ENCODE results near the gene GALNT18. TPM values are rescaled to one million over a fixed set of nuclear protein-coding genes. Genes with fewer than 3 reads are reported as not detected.

The GALNT18 gene
- total RNA-seq, 1 donor from 2014 or later, result 76.9 TPM

DNA sequence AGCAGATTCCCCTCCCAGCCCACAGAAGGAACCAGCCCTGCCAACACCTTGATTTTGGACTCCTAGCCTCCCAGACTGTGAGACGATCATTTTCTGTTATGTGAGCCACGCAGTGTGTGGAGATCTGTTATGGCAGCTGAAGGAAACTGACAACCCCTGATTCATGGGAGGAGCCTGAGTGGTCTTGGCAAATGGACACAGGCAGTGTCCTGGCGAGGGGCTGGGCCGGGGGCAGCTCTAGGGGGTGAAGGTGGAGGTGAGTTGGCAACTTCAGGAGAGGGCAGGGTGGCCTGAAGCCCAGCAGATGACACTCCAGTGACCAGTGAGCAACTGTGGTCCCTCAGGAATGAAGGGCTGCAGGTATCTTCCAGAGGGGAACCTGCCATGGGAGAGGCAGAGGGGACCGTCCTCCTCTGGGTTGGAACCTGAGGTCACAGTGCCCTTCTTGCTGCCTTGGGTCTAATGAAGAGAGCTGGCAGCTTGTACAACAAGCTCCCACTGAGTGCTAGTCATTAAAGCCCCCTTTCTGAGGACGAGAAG lies 351.5 kb downstream of the GALNT18 start:
- Mint-ChIP-seq H3K36me3 (ENCODE audit: unreplicated experiment) (peaks cover 11% of the 10 kb centered on the region), H3K27ac (ENCODE audit: unreplicated experiment) (no peak overlapping the region), H3K27me3 (ENCODE audit: unreplicated experiment) (peaks cover 4% of the 10 kb centered on the region), H3K9me3 (ENCODE audit: unreplicated experiment) (no peaks in the 10 kb centered on the region), H3K4me3 (ENCODE audit: unreplicated experiment) (no peak overlapping the region), H3K4me1 (ENCODE audit: low read depth, unreplicated experiment) (no peaks in the 10 kb centered on the region)
- TF ChIP-seq, protein P1, sequence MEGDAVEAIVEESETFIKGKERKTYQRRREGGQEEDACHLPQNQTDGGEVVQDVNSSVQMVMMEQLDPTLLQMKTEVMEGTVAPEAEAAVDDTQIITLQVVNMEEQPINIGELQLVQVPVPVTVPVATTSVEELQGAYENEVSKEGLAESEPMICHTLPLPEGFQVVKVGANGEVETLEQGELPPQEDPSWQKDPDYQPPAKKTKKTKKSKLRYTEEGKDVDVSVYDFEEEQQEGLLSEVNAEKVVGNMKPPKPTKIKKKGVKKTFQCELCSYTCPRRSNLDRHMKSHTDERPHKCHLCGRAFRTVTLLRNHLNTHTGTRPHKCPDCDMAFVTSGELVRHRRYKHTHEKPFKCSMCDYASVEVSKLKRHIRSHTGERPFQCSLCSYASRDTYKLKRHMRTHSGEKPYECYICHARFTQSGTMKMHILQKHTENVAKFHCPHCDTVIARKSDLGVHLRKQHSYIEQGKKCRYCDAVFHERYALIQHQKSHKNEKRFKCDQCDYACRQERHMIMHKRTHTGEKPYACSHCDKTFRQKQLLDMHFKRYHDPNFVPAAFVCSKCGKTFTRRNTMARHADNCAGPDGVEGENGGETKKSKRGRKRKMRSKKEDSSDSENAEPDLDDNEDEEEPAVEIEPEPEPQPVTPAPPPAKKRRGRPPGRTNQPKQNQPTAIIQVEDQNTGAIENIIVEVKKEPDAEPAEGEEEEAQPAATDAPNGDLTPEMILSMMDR (IDR thresholded peaks at IDR 0.05; ENCODE audit: partially characterized antibody, unreplicated experiment), result no peak
- no peak for DNase-seq

DNA sequence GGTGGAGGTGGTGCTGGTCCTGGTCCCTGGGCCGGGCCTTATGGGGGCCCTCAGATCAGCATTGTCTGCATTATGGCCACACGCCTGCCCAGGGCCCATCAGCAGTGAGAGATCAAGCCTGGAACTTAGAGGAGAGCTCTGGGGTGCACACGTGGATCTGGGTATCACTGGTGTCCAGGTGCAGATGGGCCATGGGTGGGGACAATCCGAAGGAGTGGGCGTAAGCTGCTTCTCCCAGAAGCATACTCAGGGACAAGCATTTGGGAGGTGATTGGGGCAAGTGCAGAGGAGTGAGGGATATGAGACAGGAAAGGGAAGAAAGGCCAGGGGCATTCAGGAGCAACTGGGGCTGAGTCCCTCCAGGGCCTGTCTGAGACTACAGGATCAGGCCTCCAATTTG lies 353.1 kb downstream of the GALNT18 start:
- Mint-ChIP-seq H3K27me3 (ENCODE audit: unreplicated experiment) (peaks cover 4% of the 10 kb centered on the region), H3K4me3 (ENCODE audit: unreplicated experiment) (no peak overlapping the region), H3K27ac (ENCODE audit: unreplicated experiment) (no peak overlapping the region), H3K36me3 (ENCODE audit: unreplicated experiment) (peaks cover 5% of the 10 kb centered on the region), H3K4me1 (ENCODE audit: low read depth, unreplicated experiment) (no peaks in the 10 kb centered on the region), H3K9me3 (ENCODE audit: unreplicated experiment) (peaks cover 4% of the 10 kb centered on the region)
- no peak for DNase-seq
- TF ChIP-seq, protein P1 (IDR thresholded peaks at IDR 0.05; ENCODE audit: partially characterized antibody, unreplicated experiment), result no peak

DNA sequence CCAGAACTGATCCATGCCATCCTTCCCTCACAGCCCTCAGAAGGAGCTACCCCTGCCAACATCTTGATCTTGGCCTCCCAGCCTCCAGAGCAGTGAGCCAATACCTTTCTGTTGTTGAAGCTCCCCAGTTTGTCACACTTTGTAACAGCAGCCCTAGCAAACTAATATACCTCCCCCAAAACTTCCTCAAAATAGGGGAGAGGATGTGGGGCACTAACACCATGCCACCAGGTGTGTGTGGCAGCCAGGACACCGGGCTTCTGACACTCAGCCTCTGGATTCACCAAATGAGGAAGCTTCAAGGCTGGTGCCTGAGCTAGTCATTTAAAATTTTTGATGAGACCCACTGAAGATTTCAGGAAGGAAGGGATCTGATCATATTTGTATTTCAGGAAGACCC lies 353.7 kb downstream of the GALNT18 start:
- TF ChIP-seq, protein P1 (IDR thresholded peaks at IDR 0.05; ENCODE audit: partially characterized antibody, unreplicated experiment), result no peak
- DNase-seq, result no peak
- Mint-ChIP-seq H3K27me3 (ENCODE audit: unreplicated experiment) (peaks cover 4% of the 10 kb centered on the region), H3K4me1 (ENCODE audit: low read depth, unreplicated experiment) (no peaks in the 10 kb centered on the region), H3K36me3 (ENCODE audit: unreplicated experiment) (peaks cover 5% of the 10 kb centered on the region), H3K27ac (ENCODE audit: unreplicated experiment) (no peak overlapping the region), H3K4me3 (ENCODE audit: unreplicated experiment) (no peak overlapping the region), H3K9me3 (ENCODE audit: unreplicated experiment) (peaks cover 4% of the 10 kb centered on the region)

DNA sequence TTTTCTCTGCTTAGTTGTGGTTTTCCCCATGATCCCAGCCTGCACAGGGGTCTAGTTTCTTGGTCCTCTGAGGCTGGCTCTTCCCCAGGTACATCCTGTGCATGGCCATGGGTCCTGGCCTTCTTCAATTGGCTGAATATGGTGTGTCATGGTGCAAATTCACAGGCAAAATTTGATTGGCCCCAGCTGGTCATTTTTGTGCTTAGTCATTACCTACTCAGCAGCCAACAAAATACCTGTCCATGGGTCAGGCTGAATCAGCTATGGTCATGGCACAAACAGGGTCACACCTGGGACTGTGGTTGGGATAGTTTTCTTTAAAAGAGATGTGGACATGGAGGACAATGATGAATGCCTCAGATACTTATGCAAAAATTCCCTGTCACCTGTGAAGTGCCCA lies 354.5 kb downstream of the GALNT18 start:
- TF ChIP-seq, protein P1 (IDR thresholded peaks at IDR 0.05; ENCODE audit: partially characterized antibody, unreplicated experiment), result no peak
- Mint-ChIP-seq H3K9me3 (ENCODE audit: unreplicated experiment) (peaks cover 4% of the 10 kb centered on the region), H3K4me1 (ENCODE audit: low read depth, unreplicated experiment) (peaks cover 2% of the 10 kb centered on the region), H3K36me3 (ENCODE audit: unreplicated experiment) (peaks cover 5% of the 10 kb centered on the region), H3K4me3 (ENCODE audit: unreplicated experiment) (no peak overlapping the region), H3K27ac (ENCODE audit: unreplicated experiment) (no peak overlapping the region), H3K27me3 (ENCODE audit: unreplicated experiment) (peaks cover 4% of the 10 kb centered on the region)
- no peak for DNase-seq

GRCh38 chr11:11265994-11266606 lies 355.7 kb downstream of the GALNT18 start:
- Mint-ChIP-seq H3K9me3 (ENCODE audit: unreplicated experiment) (peaks cover 4% of the 10 kb centered on the region), H3K4me1 (ENCODE audit: low read depth, unreplicated experiment) (peaks cover 3% of the 10 kb centered on the region), H3K27ac (ENCODE audit: unreplicated experiment) (no peak overlapping the region), H3K36me3 (ENCODE audit: unreplicated experiment) (peaks cover 5% of the 10 kb centered on the region), H3K4me3 (ENCODE audit: unreplicated experiment) (no peak overlapping the region), H3K27me3 (ENCODE audit: unreplicated experiment) (peaks cover 4% of the 10 kb centered on the region)
- TF ChIP-seq, protein P1 (IDR thresholded peaks at IDR 0.05; ENCODE audit: partially characterized antibody, unreplicated experiment), result peak; percentile 81
- DNase-seq, result peak; percentile 66
